H1 (cell line): ENCODE data around the gene MEMO1. TPM values are rescaled to one million over a fixed set of nuclear protein-coding genes. Genes with fewer than 3 reads are reported as not detected.

Source experiments
- CTCF ChIA-PET: fragments of 300-600 bp; sonication (Branson Sonifier 250); formaldehyde crosslinking; loops from one replicate; lab custom pipeline; 2021; ENCODE audit not compliant: partially characterized antibody; lab: Charles Lee
- POLR2A ChIA-PET: fragments of 300-600 bp; sonication (Branson Sonifier 250); formaldehyde crosslinking; loops from one replicate; lab custom pipeline; 2021; ENCODE audit warnings: inconsistent platforms; ENCODE audit not compliant: partially characterized antibody; lab: Charles Lee
- DNase-seq, 2 experiments: peaks; one replicate each; pipeline versions ENCODE4 v3.0.0 to v3.0.0-alpha.2; 2010 to 2022; ENCODE audit warnings: low spot score in 2 of 2, low read depth in 1 of 2, mixed read lengths in 1 of 2
- FAIRE-seq: peaks from 2 replicates; lab custom pipeline; 2011; peaks lifted over from hg19 to GRCh38; lab: Jason Lieb, UNC
- H2AFZ ChIP-seq: 2 replicates; pipeline ENCODE4 v1.8.1; 2012; ENCODE audit warnings: low read length, inconsistent platforms
- H2AK5ac ChIP-seq: 2 replicates; pipeline ENCODE4 v1.6.1; 2013; ENCODE audit warnings: low read depth, low read length
- H2BK120ac ChIP-seq: replicated peaks from 2 replicates; pipeline ENCODE3; 2013; ENCODE audit warnings: low read depth, low read length, inconsistent platforms
- H2BK12ac ChIP-seq: 2 replicates; pipeline ENCODE4 v1.6.1; 2013; ENCODE audit warnings: low read depth, low read length
- H2BK15ac ChIP-seq: 2 replicates; pipeline ENCODE4 v1.6.1; 2013; ENCODE audit warnings: low read length
- H2BK20ac ChIP-seq: 2 replicates; pipeline ENCODE4 v1.6.1; 2013; ENCODE audit warnings: low read length
- H2BK5ac ChIP-seq: 2 replicates; pipeline ENCODE4 v1.6.1; 2013; ENCODE audit warnings: low read depth, low read length
- H3K14ac ChIP-seq: 2 replicates; pipeline ENCODE4 v1.6.1; 2013; ENCODE audit warnings: inconsistent platforms; ENCODE audit not compliant: insufficient read length
- H3K18ac ChIP-seq: 2 replicates; pipeline ENCODE4 v1.6.1; 2013; ENCODE audit warnings: low read length; ENCODE audit errors: extremely low read depth
- H3K23ac ChIP-seq: 2 replicates; pipeline ENCODE4 v1.6.1; 2013; ENCODE audit warnings: inconsistent platforms; ENCODE audit not compliant: insufficient read length
- H3K23me2 ChIP-seq: 2 replicates; pipeline ENCODE4 v1.6.1; 2013; ENCODE audit warnings: low read depth, low read length
- H3K27ac ChIP-seq: 2 replicates; pipeline ENCODE4 v1.6.1; 2011; ENCODE audit warnings: low read depth, low read length, inconsistent platforms
- H3K27me3 ChIP-seq, 4 experiments: replicated peaks in 1 of 4; 1 replicate in 1 of 4; 2 replicates in 3 of 4; pipeline versions ENCODE4 v1.6.1 to v1.8.1; 2011 to 2013; ENCODE audit warnings: low read length in 3 of 4, mild to moderate bottlenecking in 3 of 4, inconsistent platforms in 2 of 4, mixed read lengths in 2 of 4, moderate library complexity in 1 of 4; ENCODE audit not compliant: control insufficient read depth in 3 of 4, insufficient read depth in 3 of 4; ENCODE audit errors: extremely low read depth in 1 of 4
- H3K36me3 ChIP-seq, 4 experiments: 2 replicates each; pipeline versions ENCODE4 v1.6.1 to v1.8.1; 2011 to 2013; ENCODE audit warnings: mild to moderate bottlenecking in 4 of 4, low read length in 3 of 4, moderate library complexity in 2 of 4, control low read depth in 1 of 4, inconsistent platforms in 1 of 4; ENCODE audit not compliant: insufficient read depth in 4 of 4, control insufficient read depth in 2 of 4
- H3K4ac ChIP-seq: replicated peaks from 2 replicates; pipeline ENCODE3; 2013; ENCODE audit warnings: low read length, low read depth, mixed read lengths, inconsistent platforms; ENCODE audit not compliant: insufficient read length
- H3K4me1 ChIP-seq, 4 experiments: replicated peaks in 1 of 4; 1 replicate in 1 of 4; 2 replicates in 3 of 4; pipeline versions ENCODE4 v1.6.1 to v1.8.1; 2011 to 2013; ENCODE audit warnings: low read length in 3 of 4, inconsistent platforms in 2 of 4, mixed read lengths in 1 of 4; ENCODE audit not compliant: insufficient read depth in 4 of 4, control insufficient read depth in 3 of 4
- H3K4me2 ChIP-seq, 2 experiments: 2 replicates each; pipeline versions ENCODE4 v1.6.1 to v1.8.1; 2011 to 2013; ENCODE audit warnings: low read depth in 2 of 2, low read length in 2 of 2, control low read depth in 1 of 2, inconsistent platforms in 1 of 2, mild to moderate bottlenecking in 1 of 2; ENCODE audit not compliant: insufficient read depth in 1 of 2
- H3K4me3 ChIP-seq, 4 experiments: fragments of 200-600, 300-600 bp in 1 of 4; sonication (generic), shearing (Covaris generic), sonication (Bioruptor Twin) in 1 of 4; 2 replicates each; pipeline versions ENCODE4 v1.5.1 to v1.8.1; 2011 to 2016; ENCODE audit warnings: low read length in 4 of 4, low read depth in 3 of 4, control low read depth in 2 of 4, inconsistent platforms in 2 of 4, mild to moderate bottlenecking in 2 of 4, mixed read lengths in 1 of 4, moderate library complexity in 1 of 4; ENCODE audit not compliant: insufficient read depth in 2 of 4; ENCODE audit errors: extremely low read depth in 1 of 4
- H3K56ac ChIP-seq: replicated peaks from 2 replicates; pipeline ENCODE3; 2013; ENCODE audit warnings: low read depth, mild to moderate bottlenecking, mixed read lengths, low read length, inconsistent platforms; ENCODE audit not compliant: insufficient read length
- H3K79me1 ChIP-seq: 2 replicates; pipeline ENCODE4 v1.6.1; 2013; ENCODE audit warnings: low read depth, low read length, control low read depth
- H3K79me2 ChIP-seq, 2 experiments: 2 replicates each; pipeline versions ENCODE4 v1.6.1 to v1.8.1; 2012 to 2013; ENCODE audit warnings: low read length in 2 of 2, mild to moderate bottlenecking in 2 of 2, inconsistent platforms in 1 of 2; ENCODE audit not compliant: insufficient read depth in 2 of 2, control insufficient read depth in 1 of 2
- H3K9ac ChIP-seq, 4 experiments: replicated peaks in 1 of 4; 1 replicate in 1 of 4; 2 replicates in 3 of 4; pipeline versions ENCODE4 v1.6.1 to v1.8.1; 2011 to 2013; ENCODE audit warnings: low read depth in 3 of 4, low read length in 3 of 4, control low read depth in 2 of 4, mild to moderate bottlenecking in 2 of 4, moderate library complexity in 2 of 4, inconsistent platforms in 1 of 4; ENCODE audit errors: extremely low read depth in 1 of 4
- H3K9me3 ChIP-seq, 2 experiments: 2 replicates each; pipeline versions ENCODE4 v1.6.1 to v1.8.1; 2012 to 2013; ENCODE audit warnings: mild to moderate bottlenecking in 2 of 2, moderate library complexity in 2 of 2, control low read depth in 1 of 2, inconsistent platforms in 1 of 2, low read depth in 1 of 2, low read length in 1 of 2, mixed read lengths in 1 of 2; ENCODE audit not compliant: insufficient read depth in 2 of 2
- H4K20me1 ChIP-seq, 2 experiments: replicated peaks in 1 of 2; 2 replicates each; pipeline versions ENCODE3 to v1.8.1; 2011 to 2013; ENCODE audit warnings: inconsistent platforms in 2 of 2, low read length in 2 of 2, mild to moderate bottlenecking in 1 of 2; ENCODE audit not compliant: insufficient read depth in 2 of 2, control insufficient read depth in 1 of 2
- H4K5ac ChIP-seq: 2 replicates; pipeline ENCODE4 v1.6.1; 2013; ENCODE audit warnings: low read length, low read depth, mixed read lengths, inconsistent platforms; ENCODE audit not compliant: insufficient read length
- H4K8ac ChIP-seq: 2 replicates; pipeline ENCODE4 v1.8.0; 2013; ENCODE audit warnings: mild to moderate bottlenecking, moderate library complexity, low read length, inconsistent platforms; ENCODE audit not compliant: insufficient read depth; ENCODE audit errors: extremely low read depth
- H4K91ac ChIP-seq: replicated peaks from 2 replicates; pipeline ENCODE3; 2013; ENCODE audit warnings: low read length, mixed read lengths, inconsistent platforms; ENCODE audit not compliant: insufficient read length
- ASH2L ChIP-seq: fragments of 200-600, 300-600 bp; sonication (generic); IDR thresholded peaks from one replicate; pipeline ENCODE4 v1.7.1; 2017; ENCODE audit warnings: low read length
- CBX8 ChIP-seq: fragments of 300-800, 300-1000 bp; sonication (generic); IDR thresholded peaks from 2 replicates; pipeline ENCODE4 v1.7.1; 2016; ENCODE audit warnings: low read depth, low read length, borderline replicate concordance
- CTBP2 ChIP-seq: IDR thresholded peaks from 2 replicates; pipeline ENCODE4 v1.7.0; 2011; ENCODE audit warnings: borderline replicate concordance, mild to moderate bottlenecking, moderate library complexity, mixed read lengths, low read length; ENCODE audit not compliant: insufficient read depth, insufficient read length
- EZH2 ChIP-seq: fragments of 200-600 bp; sonication (generic); IDR thresholded peaks from 2 replicates; pipeline ENCODE4 v1.7.1; 2012; ENCODE audit warnings: low read depth, mild to moderate bottlenecking, moderate library complexity, low read length, inconsistent platforms; ENCODE audit not compliant: severe bottlenecking
- JUND ChIP-seq: IDR thresholded peaks from 2 replicates; pipeline ENCODE4 v1.6.1; 2011; ENCODE audit warnings: mild to moderate bottlenecking, improper control_type of control experiment, low read length
- PHF8 ChIP-seq: fragments of 200-600 bp; sonication (generic); conservative IDR thresholded peaks from 2 replicates; pipeline ENCODE4 v1.7.1; 2012; ENCODE audit warnings: low read depth, mild to moderate bottlenecking, inconsistent platforms, low read length, moderate library complexity
- TAF1 ChIP-seq: IDR thresholded peaks from 2 replicates; pipeline ENCODE4 v1.6.1; 2011; ENCODE audit warnings: mild to moderate bottlenecking, low read depth, low read length
- TEAD4 ChIP-seq: IDR thresholded peaks from 2 replicates; pipeline ENCODE4 v1.6.1; 2012; ENCODE audit warnings: low read depth, low read length, inconsistent platforms, mixed read lengths
- WGBS, 2 experiments: shearing (Covaris generic) in 1 of 2; methylation state at CpG; one replicate each; pipeline versions ENCODE4 v1.1.6 to v1.1.7; 2013 to 2015; ENCODE audit warnings: low lambda C conversion rate in 2 of 2, mixed read lengths in 2 of 2, inconsistent platforms in 1 of 2, low coverage in 1 of 2, missing lambda C conversion rate in 1 of 2; ENCODE audit not compliant: insufficient replicate concordance in 2 of 2, insufficient coverage in 1 of 2, insufficient read length in 1 of 2; ENCODE audit errors: extremely low coverage in 1 of 2, missing lambda C conversion rate in 1 of 2; 5-methylcytosine and 5-hydroxymethylcytosine counted together
- polyA plus RNA-seq, 7 experiments: library from polyadenylated mRNA; depleted of rRNA in 3 of 7; stranded (reverse) in 5 of 7; unstranded in 2 of 7; fragments of >200 nt in 5 of 7; fragments of 200-250 nt in 2 of 7; gene quantifications; 1 replicate in 5 of 7; 2 replicates in 1 of 7; 4 replicates in 1 of 7; pipeline versions ENCODE4 v1.2.1 to v1.2.3, GENCODE V29; 2011 to 2013; ENCODE audit warnings: missing spikeins in 2 of 7, mixed read lengths in 2 of 7
- total RNA-seq: library from RNA; stranded (reverse); fragmentation: NEBNext Ultra II Directional; extraction: Animal tissue kit (Norgen Biotek cat#: 25700); gene quantifications from 2 replicates; pipeline ENCODE4 v1.2.1, GENCODE V29; 2021

Gene MEMO1
- total and polyA plus RNA-seq, 2 of the 8 experiments (the other 6 are each of a cell fraction or from before 2014, with no cell fraction given): 26.9 to 54.7 TPM

DNA sequence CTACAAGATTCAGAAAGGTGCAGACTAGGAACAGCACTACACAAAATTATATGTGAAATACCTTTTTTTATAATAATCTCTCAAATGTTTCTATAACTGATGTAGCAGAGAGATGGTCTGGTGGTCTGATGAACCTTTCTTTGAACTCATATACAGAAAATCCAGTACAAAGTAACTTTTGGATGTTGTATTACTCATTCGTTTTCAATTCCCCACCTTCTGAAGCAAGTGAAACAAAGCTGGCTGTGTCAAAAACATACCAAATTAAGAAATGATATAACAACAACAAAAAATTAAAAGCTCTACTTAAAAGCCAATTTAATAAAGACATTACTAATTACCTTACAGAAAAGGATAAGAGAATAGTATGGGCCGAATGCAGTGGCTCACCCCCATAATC, 38.7 kb downstream of the MEMO1 start:
- Histone ChIP-seq H4K8ac (no peak overlapping the region), H3K56ac (no peak overlapping the region), H2BK5ac (no peak overlapping the region), H2BK20ac (no peak overlapping the region), H3K23ac (no peak overlapping the region), H3K4me2 (no peak overlapping the region), H3K27me3 (no peaks in the 10 kb centered on the region), H2BK12ac (no peak overlapping the region), H3K14ac (no peak overlapping the region), H3K18ac (no peak overlapping the region), H3K4ac (no peak overlapping the region), H4K5ac (no peak overlapping the region), H3K23me2 (no peaks in the 10 kb centered on the region), H3K9ac (no peak overlapping the region), H3K9me3 (no peaks in the 10 kb centered on the region), H2AFZ (no peak overlapping the region), H3K4me3 (no peak overlapping the region), H3K27ac (no peak overlapping the region), H3K79me1 (no peaks in the 10 kb centered on the region; the same call in none of the 2 replicates), H4K20me1 (no peaks in the 10 kb centered on the region), H4K91ac (no peak overlapping the region), H3K79me2 (peaks cover 0 to 55% of the 10 kb centered on the region in 2 experiments; a peak in 2 of 4 replicates), H3K4me1 (no peaks in the 10 kb centered on the region), H2AK5ac (no peak overlapping the region), H2BK15ac (no peak overlapping the region), H3K36me3 (no peaks in the 10 kb centered on the region), H2BK120ac (no peak overlapping the region)
- FAIRE-seq: no peak
- POLR2A ChIA-PET: no interaction called here
- TF ChIP-seq TAF1: no peak
- TF ChIP-seq CTBP2: no peak
- no peak for TF ChIP-seq EZH2
- no peak for TF ChIP-seq TEAD4
- no peak for TF ChIP-seq JUND
- no peak for TF ChIP-seq PHF8
- TF ChIP-seq CBX8: no peak
- TF ChIP-seq ASH2L: no peak
- CTCF ChIA-PET: interaction anchor here (1.1 kb wide), 1 partner anchor 35 kb away, joined by 3 read pairs; no protein-coding TSS in a partner anchor
- 81% methylated on average over 2 of the region's 2 CpGs; no CpG with 5 or more reads in 1 of the 2 experiments for WGBS, 2 experiments
- DNase-seq: no peak
